Umbilical cord (tissue), 2 donors: ENCODE data around the gene ARHGAP18. TPM values are rescaled to one million over a fixed set of nuclear protein-coding genes. Genes with fewer than 3 reads are reported as not detected.
A peak's percentile ranks its signal among the peaks of the same experiment; 100 is the strongest.

Source experiments
- DNase-seq: peaks from one replicate; pipeline ENCODE4 v3.0.0-alpha.2; 2015; ENCODE audit warnings: low spot score
- total RNA-seq: library from RNA; depleted of rRNA; stranded (reverse); fragments of >200 nt; gene quantifications from one replicate; pipeline ENCODE4 v1.2.3, GENCODE V29; 2014; ENCODE audit warnings: low replicate concordance; ENCODE audit not compliant: insufficient read depth

ARHGAP18 gene
- total RNA-seq, 1 donor from 2014 or later, result 27.0 TPM

DNA sequence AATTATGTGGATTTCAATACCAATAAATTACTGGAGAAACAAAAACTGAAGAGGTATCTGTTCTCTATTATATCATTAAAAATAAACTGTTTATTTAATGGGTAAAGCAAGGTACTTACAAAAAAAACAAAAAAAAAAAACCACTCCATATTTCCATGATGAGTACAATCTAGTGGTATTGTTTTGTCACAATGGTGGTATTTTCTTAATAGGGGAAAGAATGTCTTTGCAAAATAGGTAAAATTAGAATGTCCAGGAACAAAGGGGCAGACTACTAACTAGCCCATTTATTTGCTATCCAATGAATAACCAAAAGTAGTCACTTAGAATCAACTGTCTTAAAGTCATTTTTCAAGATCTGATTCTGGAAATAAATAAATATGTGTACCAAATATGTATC lies 92.0 kb downstream of the ARHGAP18 start:
- no peak for DNase-seq

GRCh38 chr6:129615496-129615895 lies 94.5 kb downstream of the ARHGAP18 start:
- DNase-seq, result no peak

GRCh38 chr6:129615020-129615419 lies 95.0 kb downstream of the ARHGAP18 start:
- no peak for DNase-seq

- no peak for DNase-seq
Observed at GRCh38 chr6:129614464-129614863, 95.5 kb downstream of the ARHGAP18 start.

GRCh38 chr6:129612440-129612839 lies 97.5 kb downstream of the ARHGAP18 start:
- no peak for DNase-seq

GRCh38 chr6:129609635-129610034 lies 100.3 kb downstream of the ARHGAP18 start:
- DNase-seq, result no peak

GRCh38 chr6:129608886-129609537 lies 101.0 kb downstream of the ARHGAP18 start:
- DNase-seq, result no peak

DNA sequence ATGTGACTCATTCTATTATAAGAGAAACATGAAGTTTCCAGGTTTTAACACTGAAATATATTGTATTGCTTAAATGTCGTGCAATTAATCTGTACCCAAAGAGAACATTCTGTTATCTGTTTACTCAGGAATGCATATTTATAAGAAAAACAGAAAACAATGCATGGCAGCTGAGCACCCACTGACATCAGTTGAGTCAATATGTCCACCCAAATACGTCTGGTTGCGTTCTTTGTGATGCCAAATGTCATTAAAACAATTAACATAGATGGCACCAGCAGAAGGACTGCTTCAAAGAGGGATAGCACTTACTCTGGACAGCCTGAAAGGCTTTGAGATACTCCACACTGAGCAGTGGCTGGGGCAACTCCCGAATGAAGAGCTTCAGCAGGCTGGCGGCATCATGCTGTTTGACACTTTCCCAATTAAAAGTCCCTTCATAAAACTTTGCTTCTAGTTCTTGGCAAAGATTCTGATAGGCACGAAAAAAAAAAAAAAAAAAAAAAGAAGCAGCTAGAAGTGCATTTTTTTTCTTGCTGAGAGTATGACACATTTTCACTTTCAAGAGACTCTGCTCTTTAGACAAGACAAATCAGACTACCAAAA lies 102.3 kb downstream of the ARHGAP18 start:
- DNase-seq, result no peak

DNA sequence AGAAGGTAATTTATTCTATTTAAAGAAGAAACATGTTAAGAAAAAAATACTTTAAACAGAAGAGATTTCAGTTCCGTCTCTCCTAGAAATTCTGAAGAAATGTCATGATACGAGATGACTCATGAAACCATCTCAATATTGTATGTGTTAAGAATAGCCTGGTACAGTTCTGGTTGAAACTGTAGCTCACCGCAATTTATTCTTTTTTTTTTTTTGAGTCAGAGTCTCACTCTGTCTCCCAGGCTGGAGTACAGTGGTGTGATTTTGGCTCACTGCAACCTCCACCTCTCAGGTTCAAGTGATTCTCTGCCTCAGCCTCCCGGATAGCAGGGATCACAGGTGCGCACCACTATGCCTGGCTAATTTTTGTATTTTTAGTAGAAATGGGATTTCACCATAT lies 103.3 kb downstream of the ARHGAP18 start:
- DNase-seq, result no peak

DNA sequence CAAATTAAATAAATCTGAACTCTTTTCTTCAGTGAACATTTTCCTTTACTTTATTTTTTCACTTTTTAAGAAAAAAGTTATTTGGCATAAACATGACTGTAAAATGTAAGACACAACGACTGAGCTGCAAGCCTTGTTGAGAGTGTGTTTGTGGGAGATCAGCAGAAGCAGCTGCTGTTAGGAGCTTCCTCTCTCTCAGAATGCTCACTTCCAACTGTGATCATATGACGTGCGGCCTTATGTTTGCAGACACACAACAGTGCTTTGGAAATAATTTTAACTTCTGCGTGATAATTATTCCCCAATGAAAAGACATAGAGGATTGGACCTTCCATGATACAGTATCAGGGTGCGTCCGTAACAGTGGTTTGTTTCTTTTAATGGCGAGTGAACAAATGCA lies 104.0 kb downstream of the ARHGAP18 start:
- no peak for DNase-seq

GRCh38 chr6:129605095-129605494 lies 104.9 kb downstream of the ARHGAP18 start:
- DNase-seq, result no peak

GRCh38 chr6:129604321-129604720 lies 105.7 kb downstream of the ARHGAP18 start:
- DNase-seq, result no peak

DNA sequence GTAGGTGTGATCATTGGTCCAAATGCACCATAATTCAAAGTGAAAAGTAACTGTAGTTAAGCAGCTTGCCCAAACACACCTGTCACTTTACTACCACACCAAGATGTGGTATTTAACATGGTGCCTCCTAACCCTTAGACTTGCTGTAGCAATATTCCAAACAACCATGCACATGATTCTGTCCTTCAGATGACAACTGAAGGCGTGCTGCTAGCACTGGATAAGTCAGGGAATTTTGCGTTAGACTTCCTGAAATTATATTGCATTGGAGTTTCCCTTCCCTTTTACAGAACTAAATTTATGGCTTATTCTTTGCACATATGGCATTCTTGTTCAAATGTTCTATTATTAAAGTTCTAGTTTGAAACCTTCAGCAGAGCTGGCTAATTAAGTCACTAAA lies 106.2 kb downstream of the ARHGAP18 start:
- no peak for DNase-seq

DNA sequence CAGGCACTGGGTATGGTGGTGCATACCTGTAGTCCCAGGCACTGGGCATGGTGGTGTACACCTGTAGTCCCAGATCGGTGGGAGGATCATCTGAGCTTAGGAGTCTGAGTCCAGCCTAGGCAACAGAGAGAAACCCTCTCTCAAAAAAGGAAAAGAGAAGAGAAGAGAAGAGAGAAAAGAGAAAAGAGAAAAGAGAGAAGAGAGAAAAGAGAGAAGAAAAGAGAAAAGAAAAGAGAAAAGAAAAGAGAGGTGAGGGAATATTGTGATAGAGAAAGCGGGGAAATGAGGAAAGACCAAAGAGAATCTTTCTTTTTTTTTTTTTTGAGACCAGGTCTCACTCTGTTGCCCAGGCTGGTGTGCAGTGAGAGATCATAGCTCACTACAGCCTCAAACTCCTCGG lies 108.7 kb downstream of the ARHGAP18 start:
- no peak for DNase-seq

- no peak for DNase-seq
Observed at GRCh38 chr6:129599467-129599866, 110.5 kb downstream of the ARHGAP18 start.

- peak; percentile 74 for DNase-seq
Observed at GRCh38 chr6:129598244-129599187, 111.5 kb downstream of the ARHGAP18 start.

- no peak for DNase-seq
Observed at GRCh38 chr6:129597023-129597713, 112.8 kb downstream of the ARHGAP18 start.

GRCh38 chr6:129596522-129596921 lies 113.5 kb downstream of the ARHGAP18 start:
- DNase-seq, result no peak

GRCh38 chr6:129593233-129593564 lies 116.8 kb downstream of the ARHGAP18 start:
- DNase-seq, result no peak

GRCh38 chr6:129592516-129593232 lies 117.3 kb downstream of the ARHGAP18 start:
- DNase-seq, result no peak

- no peak for DNase-seq
Observed at GRCh38 chr6:129590408-129591022, 119.5 kb downstream of the ARHGAP18 start.
